ENCODE measurements around the gene UBXN6.

The UBXN6 gene

DNA sequence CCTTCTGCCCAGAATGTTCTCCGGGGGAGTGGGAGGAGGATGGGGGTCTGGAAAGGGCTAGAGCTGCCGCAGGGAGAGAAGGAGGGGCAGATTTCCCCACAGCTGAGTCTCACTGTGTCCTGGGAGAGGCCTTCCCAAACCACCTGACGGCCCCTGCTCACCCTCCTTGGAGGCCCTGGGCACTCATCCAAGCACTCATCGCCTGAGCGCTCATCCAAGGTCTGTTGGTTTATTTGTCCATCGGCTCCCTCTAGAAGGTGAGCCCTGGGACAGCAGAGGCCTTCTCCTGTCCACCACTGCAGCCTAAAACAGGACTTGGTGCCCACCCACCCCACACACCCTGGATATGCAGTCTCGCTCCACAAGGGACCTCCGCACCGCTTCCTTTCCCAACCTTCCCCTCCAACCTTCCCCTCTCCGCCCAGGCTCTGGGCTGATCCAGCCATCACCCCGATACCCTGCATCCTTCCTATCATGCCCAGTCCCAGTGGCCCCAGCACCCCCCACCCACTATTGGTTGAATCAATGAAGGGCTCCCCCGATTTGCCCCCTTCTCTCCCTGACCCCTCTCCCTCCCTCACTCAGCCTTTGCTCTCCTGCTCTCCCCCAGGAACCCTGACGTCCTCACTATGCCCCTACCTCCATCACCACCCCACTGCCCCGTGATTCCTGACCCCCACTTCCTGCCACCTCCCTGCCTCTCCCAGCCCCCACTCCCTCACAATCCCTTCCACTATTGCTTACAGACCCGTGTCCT is 1.7 kb downstream of the UBXN6 start:
- DNase-seq, result no peak

DNA sequence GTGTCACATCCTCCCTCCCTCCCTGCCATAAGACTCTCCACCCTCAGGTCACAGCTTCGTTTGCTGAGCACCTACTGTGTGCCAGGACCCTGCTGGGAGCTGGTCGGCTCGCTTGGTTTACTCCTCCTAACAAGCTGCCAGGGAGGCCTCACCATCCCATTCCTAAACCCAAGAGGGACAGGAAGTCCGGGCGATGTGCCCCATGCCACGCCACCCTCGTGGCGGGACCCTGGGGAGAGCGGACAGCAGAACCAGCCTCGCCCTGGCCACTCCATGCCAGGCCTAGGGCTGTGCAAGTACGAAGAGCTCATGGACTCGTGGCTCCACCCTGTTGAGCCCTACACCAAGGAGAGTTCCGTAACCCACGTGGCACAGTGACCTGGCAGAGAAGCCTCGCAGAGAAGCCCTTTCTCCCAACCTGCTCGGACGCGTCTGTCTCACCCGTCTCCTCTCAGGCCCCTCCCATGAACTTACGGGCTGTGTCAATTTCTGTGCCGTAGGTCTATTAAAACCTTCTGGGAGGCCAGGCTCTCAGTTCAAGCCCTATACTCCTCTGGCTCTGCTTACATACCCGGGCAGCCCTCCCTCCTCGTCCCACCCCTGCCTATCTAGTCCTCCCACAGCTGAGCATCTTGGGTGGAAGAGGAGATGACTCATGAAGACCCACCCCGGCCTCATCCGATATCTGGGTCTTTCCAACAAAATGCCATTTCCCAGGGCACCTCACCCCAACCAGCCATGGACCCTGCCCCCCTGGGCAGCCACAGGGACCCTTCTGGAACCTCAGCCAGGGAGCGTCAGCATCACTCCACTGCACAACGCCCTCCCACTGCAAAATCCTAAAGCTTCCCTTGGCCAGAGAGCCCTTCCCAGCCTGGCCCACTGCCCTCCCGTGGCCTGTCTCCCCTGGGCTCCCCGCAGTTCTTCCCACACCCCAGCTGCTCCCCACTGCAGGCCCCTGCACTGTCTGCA is 2.6 kb downstream of the UBXN6 start:
- DNase-seq, result no peak

DNA sequence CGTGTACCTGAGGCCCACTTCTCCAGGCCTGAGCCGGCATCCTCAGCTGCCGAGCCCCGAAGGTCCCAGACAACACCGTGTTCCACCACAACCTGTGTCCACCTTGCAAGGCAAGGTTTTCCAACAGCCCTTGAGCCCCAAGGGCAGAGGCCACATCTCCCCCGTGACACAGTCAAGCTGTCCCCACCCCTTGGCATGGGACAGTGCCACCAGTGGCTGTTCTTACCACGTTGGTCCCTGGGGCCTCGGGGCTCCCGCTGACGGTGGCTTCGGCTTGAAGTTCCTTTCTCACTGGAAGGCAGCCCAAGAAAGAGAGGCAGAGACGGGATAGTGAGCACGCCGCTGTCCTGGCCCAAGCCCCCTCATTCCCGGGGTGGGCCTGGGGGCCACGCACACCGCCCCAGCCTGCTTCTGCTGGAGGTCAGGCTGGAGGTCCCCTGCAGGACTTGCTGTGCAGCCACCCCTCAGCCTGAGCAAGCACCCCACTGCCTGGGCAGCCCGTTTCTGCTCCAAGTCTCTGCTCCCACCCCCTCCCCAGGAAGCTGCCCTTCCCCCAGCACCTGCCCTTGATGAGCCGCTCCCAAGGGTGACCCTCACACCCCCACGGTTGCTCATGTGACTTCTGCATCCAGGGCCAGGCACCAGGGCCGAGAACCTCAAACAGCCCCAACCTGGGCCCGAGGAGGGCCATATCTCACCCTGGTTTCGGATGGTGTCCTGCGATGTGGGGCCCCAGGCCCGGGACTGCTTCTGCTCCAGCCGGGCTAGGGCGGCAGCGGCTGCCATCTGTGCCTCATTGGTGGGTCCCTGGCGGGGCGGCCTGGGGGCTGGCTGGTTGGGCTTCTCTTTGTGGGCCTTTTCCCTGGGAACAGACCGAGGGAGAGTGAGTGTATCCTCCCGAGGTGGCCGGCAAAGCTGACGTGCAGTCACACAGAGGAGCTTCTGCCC is 4.1 kb downstream of the UBXN6 start:
- DNase-seq, result no peak

DNA sequence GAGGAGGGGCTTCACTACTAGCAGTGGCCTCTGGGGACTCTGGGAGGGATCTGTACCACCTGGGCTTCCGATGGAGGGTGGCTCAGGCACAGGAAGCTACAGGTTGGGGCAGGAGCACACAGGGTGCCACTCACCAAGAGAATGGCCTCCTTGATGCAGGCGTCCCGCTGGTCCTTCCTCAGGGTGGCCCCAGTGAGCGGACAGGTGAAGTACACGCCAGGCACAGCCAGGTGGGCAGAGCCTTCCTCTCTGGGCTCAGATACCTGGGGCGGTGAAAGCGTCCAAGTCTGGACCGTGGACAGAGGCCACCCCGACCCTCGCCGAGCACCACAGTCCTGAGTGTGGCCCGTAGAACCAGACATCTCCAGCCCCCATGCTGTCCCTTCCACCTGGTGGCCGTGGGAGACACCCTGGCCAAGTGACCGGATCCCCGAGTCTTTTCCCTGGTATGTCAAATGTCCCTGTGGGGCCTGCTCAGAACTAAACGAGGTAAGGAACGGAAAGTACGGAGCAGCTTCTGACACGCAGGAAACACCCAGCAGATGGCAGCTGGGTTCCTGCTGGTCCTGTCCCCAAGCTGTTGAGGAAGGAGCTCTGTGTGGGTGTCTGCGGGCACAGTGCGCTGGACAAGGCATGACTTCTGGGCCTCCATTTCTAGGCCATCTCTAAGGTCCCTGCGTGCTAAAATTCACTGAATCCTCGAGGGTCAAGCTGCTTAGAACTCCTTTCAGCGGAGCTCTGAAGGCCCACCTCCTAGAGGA is 5.2 kb downstream of the UBXN6 start:
- DNase-seq, result no peak

DNA sequence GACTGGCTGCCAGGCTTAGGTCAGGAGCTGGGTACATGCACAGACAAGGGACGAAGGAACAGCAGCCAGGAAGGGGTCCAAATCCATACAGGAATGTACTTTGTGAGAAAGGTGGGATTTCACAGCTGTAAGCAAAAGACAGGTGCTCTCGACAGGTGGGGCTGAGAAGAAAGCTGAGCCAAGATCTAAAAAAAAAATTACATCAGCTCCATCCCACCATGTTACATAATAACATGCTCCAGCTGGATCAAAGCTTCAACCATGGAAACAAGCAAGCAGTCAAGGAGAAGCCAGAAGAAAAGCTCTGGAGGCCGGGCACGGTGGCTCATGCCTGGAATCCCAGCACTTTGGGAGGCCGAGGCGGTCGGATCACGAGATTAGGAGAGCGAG is 8.0 kb downstream of the UBXN6 start:
- no peak for DNase-seq

DNA sequence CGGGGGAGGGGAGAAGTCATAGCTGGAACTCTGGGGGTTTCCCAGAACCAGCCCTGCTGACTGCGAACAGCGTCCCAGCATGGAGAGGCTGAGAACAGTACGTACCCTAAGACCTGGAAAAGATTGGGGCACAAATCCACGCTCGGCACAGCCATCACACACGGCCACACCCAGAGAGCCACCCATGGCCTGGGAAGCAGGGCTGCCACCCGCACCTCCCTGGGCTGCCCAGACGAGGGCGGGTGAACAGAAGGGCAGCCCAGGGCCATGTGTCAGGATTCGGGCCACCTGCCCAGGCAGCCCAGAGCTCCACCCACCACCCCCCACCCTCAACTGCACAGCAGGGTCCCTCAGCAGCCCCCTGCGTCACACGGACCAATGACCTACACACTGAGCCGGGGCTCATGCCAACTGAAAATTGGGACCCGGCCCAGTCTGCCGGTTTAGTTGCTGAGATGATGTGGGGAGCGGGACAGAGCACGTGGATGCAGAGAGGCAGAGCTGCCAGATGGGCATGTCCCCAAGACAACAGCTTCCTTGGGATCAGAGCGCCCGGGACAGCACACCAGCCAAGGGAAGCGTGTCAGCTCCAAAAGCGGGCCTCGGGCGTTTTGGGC is 8.5 kb downstream of the UBXN6 start:
- no peak for DNase-seq

DNA sequence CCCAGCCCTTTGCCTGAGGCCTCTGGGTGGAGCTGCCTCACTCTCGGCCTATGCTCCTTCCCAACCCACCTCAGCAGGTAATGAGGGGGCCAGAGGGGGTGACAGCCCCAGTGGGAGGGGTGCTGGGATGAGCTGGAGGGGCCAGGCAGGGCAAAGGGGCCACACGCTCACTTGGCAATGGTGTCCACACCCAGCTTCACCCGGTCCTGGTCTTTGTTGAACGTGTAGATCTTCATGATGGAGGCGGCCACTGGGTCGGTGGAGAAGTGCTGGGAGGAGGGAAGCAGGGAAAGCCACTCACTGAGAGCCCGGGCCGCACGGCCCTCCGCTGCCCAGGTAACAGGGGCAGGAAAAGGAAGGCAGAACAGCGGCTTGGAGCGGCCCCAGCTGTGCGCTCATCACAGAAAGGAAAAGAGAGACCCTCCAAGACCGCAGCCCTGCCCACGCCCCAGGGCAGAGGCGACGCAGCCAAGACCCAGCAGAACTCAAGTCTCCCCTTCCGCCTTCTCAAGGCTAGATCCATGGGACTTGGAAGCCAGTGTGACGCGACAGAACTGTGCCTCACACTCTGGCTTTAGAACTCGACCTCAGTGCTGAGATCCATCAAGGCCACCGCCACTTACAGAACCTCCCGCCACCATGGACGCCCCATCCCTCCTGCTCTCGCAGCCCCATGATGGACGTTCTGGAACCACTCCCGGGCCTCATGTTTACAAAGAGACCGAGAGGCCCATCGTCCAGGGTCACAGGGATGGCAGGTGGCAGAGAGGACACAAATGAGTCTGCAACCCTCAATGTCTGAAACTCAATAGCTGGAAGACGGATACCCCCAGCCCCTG is 9.2 kb downstream of the UBXN6 start:
- DNase-seq, result no peak

DNA sequence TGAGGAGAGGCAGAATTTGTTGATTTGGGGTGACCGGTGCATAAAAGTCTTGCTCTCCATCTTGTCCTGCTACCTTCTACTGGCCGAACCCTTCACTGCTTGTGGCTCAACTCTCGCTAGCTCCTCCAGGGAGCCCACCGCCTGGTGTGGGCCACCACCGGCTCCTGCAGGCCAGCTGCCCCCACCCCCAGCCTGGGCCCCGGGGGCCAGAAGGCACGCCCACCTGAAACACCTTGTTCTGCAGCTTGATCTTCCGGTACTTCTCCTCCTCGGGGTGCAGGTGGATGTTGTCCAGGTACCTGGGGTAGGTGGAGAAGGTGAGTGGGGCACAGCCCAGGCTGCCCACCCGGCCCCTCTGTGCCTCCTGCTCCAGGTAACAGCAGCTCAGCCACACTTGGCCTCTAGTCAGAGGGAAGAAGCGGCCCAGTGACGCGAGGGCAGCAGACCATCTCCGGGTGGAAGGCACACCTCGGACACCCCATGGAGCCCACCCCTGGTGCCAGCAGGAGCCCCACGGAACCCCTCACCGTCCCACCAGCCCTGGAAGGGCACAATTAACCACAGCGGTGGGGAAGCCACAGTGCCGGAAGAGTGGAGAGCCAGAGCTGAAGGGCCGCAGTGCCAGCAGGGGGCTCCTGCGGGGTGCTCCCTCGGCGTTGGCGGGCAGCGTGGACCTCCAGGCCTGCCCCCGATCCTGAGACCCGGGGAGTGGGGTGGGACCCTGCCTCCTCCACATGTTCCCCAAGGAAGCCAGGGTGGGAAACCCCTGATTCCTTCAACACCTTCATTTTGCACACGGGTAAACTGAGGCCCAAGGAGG is 10.1 kb downstream of the UBXN6 start:
- DNase-seq, result no peak

DNA sequence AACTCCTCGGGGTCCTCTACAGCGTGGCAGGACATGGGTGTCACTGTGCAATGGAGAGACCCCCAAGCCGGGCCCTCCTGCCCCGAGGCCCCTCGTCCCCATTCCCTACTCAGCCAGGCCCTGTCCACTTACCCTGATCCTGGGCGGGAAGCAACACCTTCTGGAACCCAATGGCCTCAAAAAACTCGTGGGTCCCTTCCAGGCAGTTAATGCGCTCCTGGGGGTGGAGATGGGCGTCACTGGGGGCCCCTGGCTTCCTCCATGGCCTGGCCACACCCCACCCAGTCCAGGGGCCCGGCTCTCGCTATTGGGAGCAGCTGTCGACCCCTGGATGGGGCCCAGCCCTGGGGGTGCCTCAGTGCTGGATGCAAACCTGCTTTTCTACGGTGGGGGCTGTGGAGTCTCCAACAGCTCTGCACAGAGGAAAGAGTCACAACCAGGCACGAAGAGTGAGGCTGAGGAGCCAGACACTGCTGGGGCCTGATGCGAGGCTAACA is 10.8 kb downstream of the UBXN6 start:
- no peak for DNase-seq

DNA sequence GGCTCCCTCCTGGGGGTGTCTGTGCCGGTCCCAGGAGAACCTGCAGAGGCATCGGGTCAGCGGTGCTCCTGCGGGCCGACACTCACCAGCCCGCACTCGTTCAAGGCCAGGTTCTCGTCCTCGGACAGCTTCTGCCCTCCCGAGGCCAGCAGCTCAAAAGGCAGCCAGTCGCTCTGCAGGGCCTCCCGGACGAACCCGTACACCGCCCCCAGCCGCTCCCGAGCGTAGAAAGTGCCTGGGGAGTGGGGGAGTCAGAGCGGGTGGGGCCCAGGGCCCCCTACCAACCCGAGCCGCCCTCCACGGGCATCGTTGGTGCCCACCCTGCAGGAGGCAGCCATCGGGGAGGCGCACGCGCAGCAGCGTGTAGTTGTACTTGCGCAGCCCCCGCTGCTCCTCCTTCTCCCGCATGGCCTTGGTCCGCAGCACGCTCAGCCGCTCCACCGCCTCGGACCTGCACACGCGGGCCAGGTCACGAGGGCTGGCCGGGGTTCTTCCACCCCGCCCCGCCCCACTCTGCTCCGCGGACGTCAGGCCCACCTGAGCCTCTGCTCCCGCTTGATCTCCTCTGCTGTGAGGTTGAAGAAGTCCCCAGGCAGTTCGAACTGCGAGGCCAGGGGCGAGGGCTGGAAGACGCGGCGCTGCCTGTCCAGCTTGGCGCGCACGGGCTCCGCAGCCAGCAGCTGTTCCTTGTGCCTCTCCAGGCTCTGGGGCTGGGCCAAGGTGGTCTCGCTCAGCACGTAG is 11.5 kb downstream of the UBXN6 start:
- no peak for DNase-seq

DNA sequence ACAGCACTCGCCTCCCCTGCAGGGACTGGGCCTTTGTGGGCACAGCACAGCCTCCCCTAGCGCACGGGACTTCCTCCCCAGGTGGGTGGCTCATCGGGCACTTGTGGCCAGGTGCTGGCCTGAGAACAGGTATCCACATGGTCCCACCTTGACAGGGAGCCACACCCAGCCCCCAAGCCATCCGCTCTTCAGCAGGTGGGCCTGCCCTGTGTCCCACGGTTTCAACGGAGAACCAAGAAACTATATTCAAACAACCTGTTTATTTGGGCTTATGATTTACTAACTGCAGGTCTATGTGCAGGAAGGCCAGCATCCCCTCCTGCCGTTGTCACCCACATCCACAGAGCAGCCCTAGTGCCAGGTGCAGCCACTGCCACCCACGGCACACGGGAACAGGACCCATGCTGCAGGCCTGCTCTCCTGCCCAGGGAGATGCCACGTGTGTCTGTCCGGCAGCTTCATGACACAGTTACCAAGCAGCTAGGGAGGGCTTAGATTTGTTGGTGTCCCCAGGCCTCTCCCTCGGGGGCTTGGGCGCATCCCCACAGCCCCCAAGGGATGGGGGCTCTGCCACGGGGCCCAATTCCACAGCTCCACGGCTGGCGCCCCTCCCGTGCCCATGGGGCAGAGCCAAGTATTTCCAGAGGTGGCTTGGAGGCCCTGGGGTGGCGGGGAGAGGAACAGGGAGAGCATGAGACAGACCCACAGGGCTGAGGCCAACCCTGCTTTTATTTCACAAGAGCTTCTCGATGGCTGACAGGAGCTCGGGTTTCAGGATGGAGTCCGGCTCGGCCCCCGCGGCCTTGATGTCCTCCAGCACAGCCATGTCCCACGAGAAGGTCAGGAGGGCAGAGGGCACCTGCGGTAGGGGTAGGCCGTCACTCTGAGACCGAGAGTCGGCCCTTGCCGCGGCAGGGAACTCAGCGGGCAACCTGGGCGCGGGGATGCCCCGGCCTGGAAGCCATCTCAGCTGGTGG is 12.5 kb downstream of the UBXN6 start:
- DNase-seq, result no peak

DNA sequence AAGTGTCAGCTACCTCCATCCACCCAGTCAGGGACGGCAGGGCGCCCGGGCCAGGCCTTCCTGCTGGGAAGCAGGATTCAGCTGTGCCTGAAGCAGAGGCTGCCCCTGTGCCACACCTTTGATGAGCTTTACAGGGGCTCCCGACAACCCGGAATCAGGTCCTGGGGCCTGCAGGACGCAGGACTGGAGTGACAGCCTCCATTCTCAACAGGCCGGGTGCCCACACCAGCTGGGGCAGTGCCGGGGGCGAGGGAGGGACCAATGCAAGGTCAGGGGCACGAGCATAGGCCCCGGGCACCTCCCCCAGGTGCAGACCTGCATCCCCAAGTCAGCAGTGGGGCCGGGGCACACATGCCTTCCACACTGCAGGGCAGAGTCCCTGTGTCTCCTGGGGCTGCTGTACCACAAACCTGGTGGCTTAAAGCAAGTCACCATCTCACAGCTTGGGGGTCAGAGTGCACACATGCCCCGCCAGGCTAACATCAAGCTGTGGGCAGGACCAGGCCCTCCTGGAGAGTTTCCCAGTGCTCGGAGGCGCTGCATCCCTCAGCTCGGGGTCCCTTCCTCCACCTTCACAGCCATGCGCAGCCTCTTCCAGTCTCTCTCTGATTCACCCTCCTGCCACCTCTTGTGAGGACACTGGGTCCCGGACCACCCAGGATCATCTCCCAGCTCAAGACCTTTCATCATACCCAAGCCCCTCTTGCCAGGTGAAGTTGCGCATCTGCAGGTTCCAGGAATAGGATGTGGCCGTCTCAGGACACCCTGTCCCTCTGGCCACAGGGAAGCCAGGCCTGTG is 13.4 kb downstream of the UBXN6 start:
- no peak for DNase-seq

DNA sequence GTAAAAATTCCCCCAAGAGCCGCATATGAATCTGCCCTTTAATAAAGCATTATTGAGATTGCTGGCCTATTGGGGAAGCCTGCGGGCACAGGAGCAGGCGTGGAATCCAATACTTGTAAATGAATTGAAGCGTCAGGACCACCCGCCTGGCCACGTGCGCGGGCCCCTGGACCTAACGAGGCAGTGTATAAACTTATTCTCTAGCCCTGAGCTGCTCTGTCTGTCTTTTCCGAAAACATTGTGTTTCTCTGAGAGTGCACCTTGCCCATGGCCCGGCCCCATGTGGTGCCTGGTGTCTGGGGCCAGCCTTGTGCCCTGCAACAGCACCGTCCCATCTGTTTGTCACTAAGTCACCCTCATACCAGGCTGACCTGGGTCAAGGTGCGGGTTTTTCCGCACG is 14.4 kb downstream of the UBXN6 start:
- DNase-seq, result no peak

DNA sequence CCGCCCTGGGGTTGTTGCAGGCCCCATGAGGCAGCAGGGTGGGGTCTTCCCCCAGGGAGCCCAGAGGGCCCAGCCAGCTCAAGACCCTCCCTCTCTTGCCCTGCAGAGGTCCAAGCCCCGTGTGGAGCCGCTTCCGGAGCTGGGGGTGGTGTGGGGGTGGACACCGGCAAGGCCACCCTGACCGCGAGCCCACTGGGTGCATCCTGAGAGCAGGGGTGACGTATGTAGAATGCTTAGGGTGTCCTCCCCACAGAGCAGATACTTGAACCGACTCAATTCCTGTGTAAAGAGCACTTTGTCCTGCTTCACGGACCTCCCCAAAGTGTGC is 14.8 kb downstream of the UBXN6 start:
- DNase-seq, result no peak

DNA sequence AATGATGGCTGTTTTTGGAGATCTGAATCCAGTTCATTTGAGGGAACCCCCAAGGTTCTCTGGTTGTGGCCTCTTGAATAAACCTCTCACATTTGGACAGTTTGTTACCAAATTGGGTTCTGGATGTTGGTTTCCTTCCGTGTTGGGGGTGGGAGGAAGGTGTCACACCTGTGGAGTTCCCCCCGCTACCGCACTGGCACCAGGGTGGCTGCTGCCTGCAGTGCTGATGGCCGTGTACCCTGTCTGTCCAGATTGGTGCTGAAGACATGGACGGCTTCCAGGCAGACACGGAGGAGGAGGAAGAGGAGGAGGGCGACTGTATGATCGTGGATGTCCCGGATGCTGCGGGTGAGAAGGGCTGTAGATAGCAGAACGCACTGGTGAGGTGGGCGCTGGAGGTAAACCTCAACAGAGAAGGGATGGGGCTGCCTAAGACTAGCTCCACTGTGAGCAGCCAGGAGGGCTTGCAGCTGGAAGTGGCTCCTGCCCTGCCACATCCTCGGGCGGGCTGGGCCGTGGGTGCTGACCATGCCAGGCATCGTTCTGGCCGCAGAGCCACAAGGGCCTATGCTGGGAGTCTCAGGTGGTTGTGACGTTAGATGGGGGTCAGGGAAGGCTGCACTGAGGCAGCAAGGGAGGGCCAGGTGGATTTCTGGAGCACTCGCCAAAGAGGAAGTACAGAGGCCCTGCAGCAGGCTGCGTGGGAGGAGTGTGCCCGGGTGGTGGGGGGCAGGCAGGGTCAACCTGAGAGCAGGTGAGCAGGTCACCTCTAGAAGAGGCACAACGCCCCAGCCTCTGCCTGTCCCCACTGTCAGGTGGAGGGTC is 15.4 kb downstream of the UBXN6 start:
- no peak for DNase-seq

DNA sequence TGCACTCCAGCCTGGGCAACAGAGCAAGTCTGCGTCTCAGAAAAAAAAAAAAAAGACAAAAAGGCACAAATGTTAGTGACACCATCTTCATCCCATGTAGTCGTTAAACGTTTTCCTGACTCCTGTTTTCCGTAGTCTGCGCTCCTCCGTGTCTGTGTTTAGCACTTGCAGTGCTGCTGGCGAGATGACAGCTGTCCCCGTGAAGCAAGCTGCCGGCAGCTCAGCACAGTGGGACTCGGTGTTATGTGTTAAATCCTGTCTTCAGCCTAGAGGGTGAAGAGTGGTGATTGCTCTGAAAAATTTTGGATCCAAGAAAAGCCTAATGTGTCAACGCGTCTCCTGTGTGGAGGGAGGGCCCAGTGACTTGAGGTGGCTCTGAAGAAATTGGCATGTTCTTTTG is 18.4 kb downstream of the UBXN6 start:
- DNase-seq, result no peak
